GM21737 (cell line): Measurements from ENCODE around the gene CXXC1.
A peak's percentile ranks its signal among the peaks of the same experiment; 100 is the strongest.
"Not testable (repeated sequence)": the region's sequence is repeated elsewhere in the genome, so short reads cannot be mapped to it uniquely, and the experiment has no call there.

Source experiments
- ATAC-seq: cut with Tn5 transposase; IDR thresholded peaks from one replicate; pipeline ENCODE4 v1.9.1; 2021; ENCODE audit warnings: mild to moderate bottlenecking, moderate library complexity; ENCODE audit not compliant: unreplicated experiment

Gene CXXC1

GRCh38 chr18:50298443-50299284 is 11.2 kb upstream of the CXXC1 start:
- ATAC-seq: no peak

GRCh38 chr18:50297621-50298442 is 10.3 kb upstream of the CXXC1 start:
- ATAC-seq: peak; percentile 97

- no peak for ATAC-seq
Observed at GRCh38 chr18:50293039-50293438, 5.5 kb upstream of the CXXC1 start.

- ATAC-seq: no peak
Observed at GRCh38 chr18:50289108-50289443, 1.6 kb upstream of the CXXC1 start.

GRCh38 chr18:50288348-50289107 is 1.0 kb upstream of the CXXC1 start:
- ATAC-seq: not testable (repeated sequence)

- no peak for ATAC-seq
Observed at GRCh38 chr18:50287028-50287440, 458 bp downstream of the CXXC1 start.

GRCh38 chr18:50286391-50287027 is 983 bp downstream of the CXXC1 start:
- ATAC-seq: no peak

- no peak for ATAC-seq
Observed at GRCh38 chr18:50285631-50286321, 1.7 kb downstream of the CXXC1 start.

GRCh38 chr18:50285071-50285470 is 2.4 kb downstream of the CXXC1 start:
- no peak for ATAC-seq

- no peak for ATAC-seq
Observed at GRCh38 chr18:50284255-50284885, 3.1 kb downstream of the CXXC1 start.

GRCh38 chr18:50283469-50284209 is 3.9 kb downstream of the CXXC1 start:
- no peak for ATAC-seq

- ATAC-seq: no peak
Observed at GRCh38 chr18:50282521-50283335, 4.8 kb downstream of the CXXC1 start.

GRCh38 chr18:50281972-50282520 is 5.4 kb downstream of the CXXC1 start:
- no peak for ATAC-seq

- peak; percentile 79 for ATAC-seq
Observed at GRCh38 chr18:50281295-50281971, 6.1 kb downstream of the CXXC1 start, which contains the start of gene MBD1. Gene MBD1, minus strand, starts transcription at chr18:50281523. Its CDS starts 1,531 bp downstream, at chr18:50279992.

GRCh38 chr18:50280707-50281294 is 6.7 kb downstream of the CXXC1 start:
- no peak for ATAC-seq

- ATAC-seq: no peak
Observed at GRCh38 chr18:50279752-50280151, 7.7 kb downstream of the CXXC1 start.

- ATAC-seq: no peak
Observed at GRCh38 chr18:50277942-50278341, 9.6 kb downstream of the CXXC1 start.
